ENCODE data around the gene USP17L21.
"Not testable (repeated sequence)": the region's sequence is repeated elsewhere in the genome, so short reads cannot be mapped to it uniquely, and the experiment has no call there.

Gene USP17L21

GRCh38 chr4:9262572-9262971, at the start of gene USP17L21:
Gene USP17L21 (plus strand): TSS chr4:9262872. CDS start chr4:9262872, 0 bp downstream.
- not testable (repeated sequence) for H3K9me3 Mint-ChIP-seq; H3K4me3 Mint-ChIP-seq; H3K36me3 Mint-ChIP-seq (ENCODE audit: low read depth); H3K4me1 Mint-ChIP-seq; H3K27me3 Mint-ChIP-seq; ATAC-seq; H3K27ac Mint-ChIP-seq; DNase-seq

GRCh38 chr4:9214701-9215100, 48.0 kb upstream of the USP17L21 start:
- ATAC-seq; H3K27me3 Mint-ChIP-seq; H3K36me3 Mint-ChIP-seq (ENCODE audit: low read depth); H3K4me1 Mint-ChIP-seq; H3K27ac Mint-ChIP-seq; H3K4me3 Mint-ChIP-seq; H3K9me3 Mint-ChIP-seq: not testable (repeated sequence)
- DNase-seq: peak; percentile 0

GRCh38 chr4:9215105-9215504, 47.6 kb upstream of the USP17L21 start, which contains the start of gene USP17L11:
Gene USP17L11 (plus strand): TSS chr4:9215405. CDS start chr4:9215405, 0 bp downstream.
- H3K4me3 Mint-ChIP-seq; DNase-seq; H3K27me3 Mint-ChIP-seq; H3K4me1 Mint-ChIP-seq; ATAC-seq; H3K27ac Mint-ChIP-seq; H3K9me3 Mint-ChIP-seq; H3K36me3 Mint-ChIP-seq (ENCODE audit: low read depth): not testable (repeated sequence)

GRCh38 chr4:9219852-9220251, 42.8 kb upstream of the USP17L21 start, which contains the start of gene USP17L12:
Gene USP17L12 (plus strand): TSS chr4:9220152. CDS start chr4:9220152, 0 bp downstream.
- H3K36me3 Mint-ChIP-seq (ENCODE audit: low read depth); H3K27ac Mint-ChIP-seq; H3K4me1 Mint-ChIP-seq; H3K4me3 Mint-ChIP-seq; ATAC-seq; DNase-seq; H3K27me3 Mint-ChIP-seq; H3K9me3 Mint-ChIP-seq: not testable (repeated sequence)

GRCh38 chr4:9224596-9224995, 38.1 kb upstream of the USP17L21 start, which contains the start of gene USP17L13:
Gene USP17L13 (plus strand): TSS chr4:9224896. CDS start chr4:9224896, 0 bp downstream.
- ATAC-seq, DNase-seq: not testable (repeated sequence)

GRCh38 chr4:9230249-9230648, 32.4 kb upstream of the USP17L21 start:
- not testable (repeated sequence) for DNase-seq; H3K27me3 Mint-ChIP-seq; ATAC-seq; H3K36me3 Mint-ChIP-seq (ENCODE audit: low read depth); H3K4me3 Mint-ChIP-seq; H3K27ac Mint-ChIP-seq; H3K9me3 Mint-ChIP-seq; H3K4me1 Mint-ChIP-seq

More at GRCh38 chr4:9224596-9224995, 38.1 kb upstream of the USP17L21 start, which contains the start of gene USP17L13:
- not testable (repeated sequence) for H3K36me3 Mint-ChIP-seq (ENCODE audit: low read depth); H3K27ac Mint-ChIP-seq; H3K27me3 Mint-ChIP-seq; H3K4me3 Mint-ChIP-seq; H3K9me3 Mint-ChIP-seq; H3K4me1 Mint-ChIP-seq

- H3K4me3 Mint-ChIP-seq; H3K27ac Mint-ChIP-seq; H3K4me1 Mint-ChIP-seq; H3K27me3 Mint-ChIP-seq; H3K9me3 Mint-ChIP-seq; ATAC-seq; DNase-seq; H3K36me3 Mint-ChIP-seq (ENCODE audit: low read depth): not testable (repeated sequence)
Measured at GRCh38 chr4:9234085-9234484, 28.6 kb upstream of the USP17L21 start, which contains the start of gene USP17L15. Gene USP17L15 (plus strand): TSS chr4:9234385. CDS start chr4:9234385, 0 bp downstream.

GRCh38 chr4:9238461-9238860, 24.2 kb upstream of the USP17L21 start:
- not testable (repeated sequence) for H3K27me3 Mint-ChIP-seq; H3K4me3 Mint-ChIP-seq; H3K36me3 Mint-ChIP-seq (ENCODE audit: low read depth); H3K4me1 Mint-ChIP-seq; H3K27ac Mint-ChIP-seq; H3K9me3 Mint-ChIP-seq; ATAC-seq; DNase-seq

GRCh38 chr4:9243579-9243978, 19.1 kb upstream of the USP17L21 start, which contains the start of gene USP17L17:
Gene USP17L17 (plus strand): TSS chr4:9243879. CDS start chr4:9243879, 0 bp downstream.
- not testable (repeated sequence) for H3K36me3 Mint-ChIP-seq (ENCODE audit: low read depth); H3K4me1 Mint-ChIP-seq; ATAC-seq

GRCh38 chr4:9247953-9248680, 14.6 kb upstream of the USP17L21 start, which contains the start of gene USP17L18:
Gene USP17L18 (plus strand): TSS chr4:9248630. CDS start chr4:9248630, 0 bp downstream.
- H3K9me3 Mint-ChIP-seq; ATAC-seq; H3K27ac Mint-ChIP-seq; H3K4me1 Mint-ChIP-seq; H3K36me3 Mint-ChIP-seq (ENCODE audit: low read depth); H3K27me3 Mint-ChIP-seq; DNase-seq; H3K4me3 Mint-ChIP-seq: not testable (repeated sequence)

More at GRCh38 chr4:9243579-9243978, 19.1 kb upstream of the USP17L21 start, which contains the start of gene USP17L17:
- DNase-seq, H3K4me3 Mint-ChIP-seq, H3K27ac Mint-ChIP-seq, H3K27me3 Mint-ChIP-seq, H3K9me3 Mint-ChIP-seq: not testable (repeated sequence)

- not testable (repeated sequence) for H3K4me3 Mint-ChIP-seq; H3K4me1 Mint-ChIP-seq; DNase-seq; H3K27me3 Mint-ChIP-seq; H3K36me3 Mint-ChIP-seq (ENCODE audit: low read depth); H3K27ac Mint-ChIP-seq; H3K9me3 Mint-ChIP-seq; ATAC-seq
Measured at GRCh38 chr4:9253078-9253477, 9.6 kb upstream of the USP17L21 start, which contains the start of gene USP17L19. Gene USP17L19 (plus strand): TSS chr4:9253378. CDS start chr4:9253378, 0 bp downstream.

GRCh38 chr4:9257824-9258223, 4.8 kb upstream of the USP17L21 start, which contains the start of gene USP17L20:
Gene USP17L20 (plus strand): TSS chr4:9258124. CDS start chr4:9258124, 0 bp downstream.
- H3K9me3 Mint-ChIP-seq; H3K27ac Mint-ChIP-seq; DNase-seq; ATAC-seq; H3K4me1 Mint-ChIP-seq; H3K36me3 Mint-ChIP-seq (ENCODE audit: low read depth); H3K4me3 Mint-ChIP-seq; H3K27me3 Mint-ChIP-seq: not testable (repeated sequence)

GRCh38 chr4:9267319-9267718, 4.6 kb downstream of the USP17L21 start, which contains the start of gene USP17L22:
Gene USP17L22 (plus strand): TSS chr4:9267619. CDS start chr4:9267619, 0 bp downstream.
- H3K27ac Mint-ChIP-seq, H3K27me3 Mint-ChIP-seq: not testable (repeated sequence)

GRCh38 chr4:9271719-9272118, 9.0 kb downstream of the USP17L21 start:
- not testable (repeated sequence) for H3K27ac Mint-ChIP-seq; H3K36me3 Mint-ChIP-seq (ENCODE audit: low read depth); DNase-seq; H3K4me3 Mint-ChIP-seq; ATAC-seq; H3K27me3 Mint-ChIP-seq; H3K9me3 Mint-ChIP-seq; H3K4me1 Mint-ChIP-seq

More at GRCh38 chr4:9267319-9267718, 4.6 kb downstream of the USP17L21 start, which contains the start of gene USP17L22:
- H3K4me3 Mint-ChIP-seq; H3K9me3 Mint-ChIP-seq; H3K4me1 Mint-ChIP-seq; DNase-seq; ATAC-seq; H3K36me3 Mint-ChIP-seq (ENCODE audit: low read depth): not testable (repeated sequence)

All from activated naive CD8-positive, alpha-beta T cell treated with anti-CD3 and anti-CD28 coated beads, Interleukin-2, amount 50 U/mL, for 24 hours (primary cell).